Mucosa of stomach (tissue), 1 donor: ENCODE data around the gene NDUFAF4.
A peak's percentile ranks its signal among the peaks of the same experiment; 100 is the strongest.
"Not testable (repeated sequence)": the region's sequence is repeated elsewhere in the genome, so short reads cannot be mapped to it uniquely, and the experiment has no call there.

Experiments used
- H3K27me3 ChIP-seq: one replicate; pipeline ENCODE4 v1.7.0; 2013; ENCODE audit warnings: mild to moderate bottlenecking, low read length; ENCODE audit not compliant: control insufficient read depth, insufficient read depth
- H3K36me3 ChIP-seq: one replicate; pipeline ENCODE4 v1.7.0; 2013; ENCODE audit warnings: low read length; ENCODE audit not compliant: control insufficient read depth, insufficient read depth
- H3K4me1 ChIP-seq: one replicate; pipeline ENCODE4 v1.7.0; 2013; ENCODE audit warnings: mild to moderate bottlenecking, low read length; ENCODE audit not compliant: control insufficient read depth, insufficient read depth
- H3K4me3 ChIP-seq: one replicate; pipeline ENCODE4 v1.7.0; 2013; ENCODE audit warnings: low read length
- H3K9ac ChIP-seq: one replicate; pipeline ENCODE4 v1.7.0; 2013; ENCODE audit warnings: mild to moderate bottlenecking, low read length, moderate library complexity
- H3K9me3 ChIP-seq: one replicate; pipeline ENCODE4 v1.7.0; 2013; ENCODE audit warnings: mild to moderate bottlenecking, low read length, moderate library complexity; ENCODE audit not compliant: control insufficient read depth
- donor health status: Pancreatic carcinoma.

The NDUFAF4 gene

DNA sequence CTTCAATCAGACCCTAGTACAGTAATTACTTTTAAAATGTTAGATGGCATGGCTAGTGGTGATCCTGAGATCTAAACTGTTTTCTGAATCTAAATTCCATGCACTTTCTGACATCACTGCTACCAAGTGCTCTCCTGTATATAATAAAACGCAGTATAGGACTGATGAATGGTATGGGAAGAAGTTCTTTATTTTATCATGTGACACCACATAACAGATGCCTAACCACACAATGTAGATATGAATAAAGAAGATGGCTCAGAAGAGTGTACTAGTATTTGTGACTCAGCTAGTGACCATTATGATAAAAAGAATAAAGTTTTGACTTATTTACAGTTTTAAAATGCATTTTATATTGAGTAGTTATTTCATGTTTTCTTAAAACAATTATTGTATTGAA is 8.5 kb downstream of the NDUFAF4 start:
- no peaks in the 10 kb centered on the region for H3K36me3 ChIP-seq
- no peaks in the 10 kb centered on the region for H3K27me3 ChIP-seq
- H3K9me3 ChIP-seq, result no peaks in the 10 kb centered on the region
- no peak overlapping the region for H3K9ac ChIP-seq
- no peaks in the 10 kb centered on the region for H3K4me1 ChIP-seq
- H3K4me3 ChIP-seq, result no peak overlapping the region

DNA sequence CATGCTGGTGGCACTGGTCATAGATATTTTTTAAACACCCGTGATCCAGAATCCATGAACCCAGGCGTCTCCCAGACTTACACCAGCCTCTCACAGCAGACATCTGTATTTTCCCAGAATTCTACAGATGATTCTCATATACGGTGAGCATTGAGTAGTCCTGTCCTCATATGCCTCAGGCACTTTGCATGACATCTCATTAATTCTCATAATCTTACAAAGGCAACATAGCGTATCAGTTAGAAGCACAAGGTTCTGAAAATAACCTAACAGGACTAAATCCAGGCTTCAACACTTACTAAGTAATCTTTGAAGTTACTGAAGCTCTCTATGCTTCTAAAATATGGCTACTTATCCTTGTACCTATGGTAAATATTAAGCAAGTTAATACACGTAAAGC is 8.9 kb downstream of the NDUFAF4 start:
- H3K4me1 ChIP-seq, result no peaks in the 10 kb centered on the region
- H3K27me3 ChIP-seq, result no peaks in the 10 kb centered on the region
- H3K9ac ChIP-seq, result no peak overlapping the region
- H3K9me3 ChIP-seq, result no peaks in the 10 kb centered on the region
- no peaks in the 10 kb centered on the region for H3K36me3 ChIP-seq
- no peak overlapping the region for H3K4me3 ChIP-seq

DNA sequence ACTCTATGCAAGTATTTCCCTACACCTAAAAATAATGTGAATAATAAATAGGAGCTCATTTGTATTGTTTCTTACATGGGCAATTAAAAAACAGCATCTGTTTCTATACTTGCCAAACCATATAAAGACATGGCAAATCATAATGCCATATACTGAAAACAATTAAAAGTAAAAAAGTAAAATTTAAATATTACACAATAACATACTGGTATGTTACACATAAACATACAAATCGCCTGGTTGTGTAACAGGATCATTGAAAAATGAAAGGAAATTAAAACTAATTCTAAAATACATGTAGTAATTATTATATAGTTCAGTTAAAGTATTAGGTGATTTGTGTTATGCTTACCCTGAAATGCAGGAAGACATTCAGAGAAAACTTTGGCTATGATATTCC is 11.2 kb downstream of the NDUFAF4 start:
- Histone ChIP-seq H3K9me3 (no peaks in the 10 kb centered on the region), H3K4me3 (no peak overlapping the region), H3K9ac (no peak overlapping the region), H3K27me3 (no peaks in the 10 kb centered on the region), H3K4me1 (no peaks in the 10 kb centered on the region), H3K36me3 (no peaks in the 10 kb centered on the region)

DNA sequence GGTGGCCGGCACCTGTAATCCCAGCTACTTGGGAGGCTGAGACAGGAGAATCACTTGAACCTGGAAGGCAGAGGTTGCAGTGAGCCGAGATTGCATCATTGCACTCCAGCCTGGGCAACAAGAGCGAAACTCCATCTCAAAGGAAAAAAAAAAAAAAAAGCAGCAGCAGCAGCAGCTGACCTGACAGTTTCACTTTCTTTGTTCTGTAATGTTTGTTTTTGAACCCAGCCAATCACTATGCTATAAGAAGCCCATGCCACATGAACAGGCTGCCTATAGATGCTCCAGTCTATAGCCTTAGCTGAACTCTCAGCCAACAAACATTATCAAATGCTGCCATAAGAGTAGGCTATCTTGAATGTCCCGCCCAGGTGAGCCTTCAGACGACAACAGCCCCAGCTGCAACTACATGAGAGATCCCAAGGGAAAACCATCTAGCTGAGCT is 12.5 kb downstream of the NDUFAF4 start:
- peak overlapping the region; percentile 25 for H3K4me3 ChIP-seq
- H3K27me3 ChIP-seq, H3K36me3 ChIP-seq, H3K9ac ChIP-seq, H3K4me1 ChIP-seq, H3K9me3 ChIP-seq: not testable (repeated sequence)

DNA sequence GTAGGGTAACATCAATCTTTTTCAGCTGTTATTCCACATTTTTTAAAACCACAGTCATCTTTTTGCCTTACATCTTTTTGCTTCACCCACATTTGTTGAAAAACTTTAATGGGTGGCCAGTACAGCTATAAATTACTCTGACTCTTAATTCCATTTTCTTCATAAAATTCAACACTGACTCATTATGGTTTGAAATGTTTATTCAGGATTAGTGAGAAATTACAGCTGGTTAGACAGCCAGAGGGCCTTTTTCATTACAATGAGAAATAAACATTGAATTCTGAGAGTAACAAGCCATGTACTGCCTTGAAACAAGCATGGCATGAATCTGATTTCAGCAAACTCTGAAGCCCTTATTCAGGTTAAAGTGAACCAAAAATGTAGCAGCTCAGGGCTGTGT is 19.5 kb downstream of the NDUFAF4 start:
- H3K4me3 ChIP-seq, result no peak overlapping the region
- H3K4me1 ChIP-seq, result no peaks in the 10 kb centered on the region
- no peaks in the 10 kb centered on the region for H3K36me3 ChIP-seq
- H3K27me3 ChIP-seq, result no peaks in the 10 kb centered on the region
- H3K9ac ChIP-seq, result no peak overlapping the region
- no peaks in the 10 kb centered on the region for H3K9me3 ChIP-seq

DNA sequence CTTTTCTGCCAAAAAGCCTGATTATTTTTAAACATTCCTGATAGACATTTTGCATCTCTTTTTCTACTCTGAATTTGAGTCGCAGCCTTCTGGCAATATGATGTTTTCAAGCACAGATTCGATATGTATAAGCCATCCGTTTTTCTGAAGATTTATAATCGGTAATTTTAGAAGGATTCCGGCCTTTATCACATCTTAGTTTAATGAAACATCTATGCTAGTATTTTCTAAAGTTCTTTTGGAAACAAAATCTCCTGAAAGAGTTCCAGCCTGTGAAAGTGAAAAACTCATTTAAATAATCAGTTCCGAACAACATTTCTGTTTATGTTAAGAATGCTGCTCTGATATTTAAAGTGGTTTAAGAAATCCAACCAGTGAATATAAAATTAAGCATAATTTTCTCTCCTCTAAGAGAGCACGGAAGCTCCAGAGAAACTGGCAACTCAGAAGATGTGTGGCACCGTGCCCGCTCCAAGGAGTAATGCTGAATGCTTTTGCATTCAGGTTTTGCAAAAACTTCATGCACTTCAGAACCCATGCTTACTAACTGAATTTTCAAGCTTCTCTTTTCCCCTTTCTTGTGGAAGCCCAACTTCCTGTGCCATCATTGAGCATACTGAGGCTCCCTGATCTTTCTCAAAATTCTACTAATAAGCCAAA is 20.7 kb downstream of the NDUFAF4 start:
- Histone ChIP-seq H3K4me3 (no peak overlapping the region), H3K27me3 (no peaks in the 10 kb centered on the region), H3K9me3 (no peaks in the 10 kb centered on the region), H3K36me3 (no peaks in the 10 kb centered on the region), H3K4me1 (no peaks in the 10 kb centered on the region), H3K9ac (no peak overlapping the region)

DNA sequence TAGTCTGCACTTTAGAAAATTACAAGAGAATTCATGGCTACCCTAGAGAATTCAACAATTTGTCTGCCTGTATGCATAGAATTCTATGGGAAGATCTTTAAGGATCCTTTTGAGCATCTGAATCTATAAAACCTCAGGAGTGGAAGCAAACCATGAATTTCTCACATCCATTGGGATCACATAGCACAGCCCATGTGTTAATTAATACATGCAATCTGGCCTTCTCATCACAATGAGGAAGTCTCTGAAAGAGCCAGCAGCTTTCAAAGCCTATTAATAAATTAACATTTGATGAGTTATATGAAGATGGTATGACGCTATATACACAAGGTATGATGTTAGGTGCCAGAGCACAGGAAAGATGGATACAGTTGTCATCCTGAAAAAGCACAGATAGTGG is 24.7 kb downstream of the NDUFAF4 start:
- Histone ChIP-seq H3K9me3 (no peaks in the 10 kb centered on the region), H3K27me3 (no peaks in the 10 kb centered on the region), H3K36me3 (no peaks in the 10 kb centered on the region)

DNA sequence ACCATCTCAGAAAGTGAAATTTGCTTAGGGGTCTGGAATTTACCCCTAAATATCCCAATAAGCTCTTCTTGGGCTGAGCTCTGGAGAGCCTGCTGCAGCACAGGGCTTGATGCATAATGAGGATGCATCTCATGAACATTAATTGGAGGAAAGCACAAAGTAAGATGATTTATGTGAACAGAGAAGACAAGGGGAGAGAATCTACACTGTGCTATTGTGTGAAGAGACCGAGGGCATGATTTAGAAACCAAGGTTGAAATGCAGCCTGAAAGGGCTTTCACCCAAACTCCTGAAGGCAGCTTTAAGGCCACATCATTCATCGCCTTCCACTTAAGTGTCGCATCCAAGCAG is 32.7 kb downstream of the NDUFAF4 start:
- Histone ChIP-seq H3K4me1 (no peaks in the 10 kb centered on the region), H3K36me3 (no peaks in the 10 kb centered on the region), H3K9me3 (no peaks in the 10 kb centered on the region), H3K4me3 (no peak overlapping the region), H3K27me3 (no peaks in the 10 kb centered on the region), H3K9ac (no peak overlapping the region)

More for the DNA sequence above, 24.7 kb downstream of the NDUFAF4 start:
- Histone ChIP-seq H3K4me3 (no peak overlapping the region), H3K9ac (no peak overlapping the region), H3K4me1 (no peaks in the 10 kb centered on the region)

DNA sequence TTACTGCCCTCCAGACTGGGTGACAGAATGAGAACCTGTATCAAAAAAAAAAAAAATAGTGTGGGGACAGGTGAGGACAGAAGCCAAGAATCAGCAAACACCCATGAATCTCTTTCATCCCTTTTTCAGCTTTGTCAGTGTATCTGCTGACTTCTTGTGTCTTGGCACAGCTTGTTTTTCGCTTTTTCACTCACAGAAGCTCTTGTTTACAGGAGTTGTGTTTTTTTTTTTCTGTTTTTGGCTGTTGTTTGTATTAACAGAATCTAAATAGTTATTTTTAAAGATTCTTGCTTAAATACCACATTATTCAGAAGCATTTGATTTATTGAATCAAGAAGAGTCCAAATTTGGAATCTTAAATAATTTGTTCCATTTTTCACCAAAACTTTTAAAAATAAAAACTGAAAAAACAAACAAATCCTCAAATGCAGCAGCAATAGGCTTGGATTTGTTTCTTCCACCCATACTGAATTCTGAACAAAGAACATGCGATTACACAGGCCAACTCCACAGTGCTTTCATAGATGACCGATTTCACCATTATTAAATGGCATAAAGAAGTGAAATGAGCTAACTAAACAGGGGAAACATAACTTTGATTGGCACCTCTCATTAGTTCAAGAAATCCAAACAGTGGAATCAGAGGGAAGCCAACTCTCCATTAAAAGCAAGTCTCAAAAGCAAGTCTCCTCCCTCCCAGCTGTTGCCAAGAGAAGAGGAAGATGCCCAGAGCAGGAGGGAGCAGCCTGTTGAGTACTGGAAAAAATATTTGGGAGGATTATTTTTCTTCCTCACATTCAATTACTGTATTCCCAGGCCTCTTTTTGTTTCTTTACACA is 33.3 kb downstream of the NDUFAF4 start:
- Histone ChIP-seq H3K4me1 (no peaks in the 10 kb centered on the region), H3K9me3 (no peaks in the 10 kb centered on the region), H3K4me3 (no peak overlapping the region), H3K36me3 (no peaks in the 10 kb centered on the region), H3K27me3 (no peaks in the 10 kb centered on the region), H3K9ac (no peak overlapping the region)

DNA sequence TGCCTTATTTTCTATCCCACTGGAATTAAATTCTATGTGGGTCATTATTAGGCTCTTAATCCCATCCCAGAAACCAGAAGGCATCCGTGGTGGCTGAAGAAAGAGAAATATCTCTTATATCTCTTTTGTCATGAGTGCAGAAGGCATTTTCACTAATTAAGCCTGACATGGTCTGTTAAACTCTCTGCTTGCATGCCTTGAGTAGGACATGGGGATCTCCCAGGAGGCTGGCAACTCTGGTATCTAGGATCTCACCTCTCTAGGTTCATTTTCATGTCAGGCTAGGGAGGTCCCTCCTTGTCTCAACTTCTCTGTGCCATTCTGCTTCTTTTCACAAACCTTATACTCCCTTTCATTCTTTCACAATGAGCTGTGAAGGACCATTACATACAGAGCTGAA is 35.1 kb downstream of the NDUFAF4 start:
- Histone ChIP-seq H3K9me3 (no peaks in the 10 kb centered on the region), H3K4me3 (no peak overlapping the region), H3K4me1 (no peaks in the 10 kb centered on the region), H3K27me3 (no peaks in the 10 kb centered on the region), H3K9ac (no peak overlapping the region), H3K36me3 (no peaks in the 10 kb centered on the region)

DNA sequence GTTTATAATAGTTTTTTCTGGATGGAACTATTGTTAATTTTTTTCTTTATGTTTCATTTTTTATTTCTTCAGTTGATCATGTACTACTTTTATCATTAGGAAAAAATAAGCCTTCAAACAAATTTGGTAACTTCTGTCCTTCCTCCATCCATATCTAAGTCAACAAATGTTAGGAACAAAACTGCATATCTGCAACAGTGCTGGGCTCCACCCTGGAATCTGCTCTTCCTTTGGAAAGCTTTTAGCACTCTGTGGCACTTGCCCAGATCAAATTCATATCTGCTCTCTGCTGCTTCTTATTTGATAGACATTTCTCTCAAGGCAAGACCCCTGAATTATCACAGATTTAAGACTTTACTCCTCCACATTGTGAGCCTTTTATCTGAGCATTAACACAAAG is 36.1 kb downstream of the NDUFAF4 start:
- no peaks in the 10 kb centered on the region for H3K27me3 ChIP-seq
- H3K4me1 ChIP-seq, result no peaks in the 10 kb centered on the region
- H3K9me3 ChIP-seq, result no peaks in the 10 kb centered on the region
- H3K36me3 ChIP-seq, result no peaks in the 10 kb centered on the region
- H3K4me3 ChIP-seq, result no peak overlapping the region
- H3K9ac ChIP-seq, result no peak overlapping the region

DNA sequence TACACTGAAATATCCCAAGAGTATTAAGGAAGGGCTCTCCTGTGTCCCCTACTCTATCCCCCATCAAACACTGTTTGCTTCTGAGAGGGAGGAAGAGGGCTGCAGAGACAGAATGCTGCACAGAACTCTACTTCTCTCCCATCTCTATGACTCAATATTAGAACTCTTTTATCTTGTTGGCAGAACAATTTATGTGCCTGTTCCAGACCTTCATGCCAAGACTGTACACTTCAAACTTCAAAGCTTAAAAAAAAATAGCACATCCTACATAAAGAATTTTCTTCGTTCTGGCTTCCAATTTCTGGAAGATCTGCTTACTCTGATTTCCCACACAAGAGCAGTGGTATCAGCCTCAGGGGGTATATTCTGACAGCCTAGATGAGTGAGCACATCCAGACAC is 40.8 kb downstream of the NDUFAF4 start:
- H3K4me1 ChIP-seq, result no peaks in the 10 kb centered on the region
- no peak overlapping the region for H3K9ac ChIP-seq
- no peaks in the 10 kb centered on the region for H3K36me3 ChIP-seq
- H3K27me3 ChIP-seq, result no peaks in the 10 kb centered on the region
- no peak overlapping the region for H3K4me3 ChIP-seq
- no peaks in the 10 kb centered on the region for H3K9me3 ChIP-seq
